ENCODE data around the gene CHIA.
"Not testable (repeated sequence)": the region's sequence is repeated elsewhere in the genome, so short reads cannot be mapped to it uniquely, and the experiment has no call there.

The CHIA gene

GRCh38 chr1:111309690-111310089, 19.0 kb downstream of the CHIA start:
- TF ChIP-seq CTCF (IDR thresholded peaks at IDR 0.05; ENCODE audit: borderline replicate concordance, insufficient read depth, low read depth, low read length) = no peak
- H3K4me3 ChIP-seq (ENCODE audit: low read depth, low read length) = no peak overlapping the region

- H3K4me3 ChIP-seq (ENCODE audit: low read depth, low read length) = no peak overlapping the region
- no peak for TF ChIP-seq CTCF (IDR thresholded peaks at IDR 0.05; ENCODE audit: borderline replicate concordance, insufficient read depth, low read depth, low read length)
Observed at GRCh38 chr1:111318523-111318922, 27.9 kb downstream of the CHIA start.

- no peak for TF ChIP-seq CTCF (IDR thresholded peaks at IDR 0.05; ENCODE audit: borderline replicate concordance, insufficient read depth, low read depth, low read length)
- H3K4me3 ChIP-seq (ENCODE audit: low read depth, low read length) = no peak overlapping the region
Observed at GRCh38 chr1:111320066-111320879, 29.6 kb downstream of the CHIA start.

- TF ChIP-seq CTCF (IDR thresholded peaks at IDR 0.05; ENCODE audit: borderline replicate concordance, insufficient read depth, low read depth, low read length) = no peak
- H3K4me3 ChIP-seq (ENCODE audit: low read depth, low read length) = no peak overlapping the region
Observed at GRCh38 chr1:111323231-111323630, 32.6 kb downstream of the CHIA start.

- no peak for TF ChIP-seq CTCF (IDR thresholded peaks at IDR 0.05; ENCODE audit: borderline replicate concordance, insufficient read depth, low read depth, low read length)
- H3K4me3 ChIP-seq (ENCODE audit: low read depth, low read length) = no peak overlapping the region
Observed at GRCh38 chr1:111332190-111332589, 41.5 kb downstream of the CHIA start.

GRCh38 chr1:111334169-111334568, 43.5 kb downstream of the CHIA start:
- H3K4me3 ChIP-seq (ENCODE audit: low read depth, low read length) = no peak overlapping the region
- TF ChIP-seq CTCF (IDR thresholded peaks at IDR 0.05; ENCODE audit: borderline replicate concordance, insufficient read depth, low read depth, low read length) = peak; percentile 50; the same call in 1 of the 2 replicates

GRCh38 chr1:111335214-111335877, 44.7 kb downstream of the CHIA start:
- H3K4me3 ChIP-seq (ENCODE audit: low read depth, low read length) = not testable (repeated sequence)

- H3K4me3 ChIP-seq (ENCODE audit: low read depth, low read length) = not testable (repeated sequence)
Observed at GRCh38 chr1:111338849-111339248, 48.2 kb downstream of the CHIA start.
